Endodermal cell (in vitro differentiated cells): ENCODE measurements around the gene SPRING1. TPM values are rescaled to one million over a fixed set of nuclear protein-coding genes. Genes with fewer than 3 reads are reported as not detected.

Experiments used
- DNase-seq: peaks from one replicate; pipeline ENCODE4 v3.0.0-alpha.2; 2017
- H3K27ac ChIP-seq: 2 replicates; pipeline ENCODE4 v1.5.1; 2013; ENCODE audit warnings: mild to moderate bottlenecking, low read depth, low read length, moderate library complexity
- H3K27me3 ChIP-seq: 2 replicates; pipeline ENCODE4 v1.6.1; 2013; ENCODE audit warnings: mild to moderate bottlenecking, low read length, moderate library complexity; ENCODE audit not compliant: insufficient read depth, control insufficient read depth, poor library complexity, severe bottlenecking
- H3K36me3 ChIP-seq: 2 replicates; pipeline ENCODE4 v1.7.0; 2013; ENCODE audit warnings: mild to moderate bottlenecking, low read length, moderate library complexity; ENCODE audit not compliant: control insufficient read depth, insufficient read depth
- H3K4me1 ChIP-seq: one replicate; pipeline ENCODE4 v1.7.0; 2013; ENCODE audit warnings: low read length; ENCODE audit not compliant: control insufficient read depth, insufficient read depth
- H3K4me3 ChIP-seq: 2 replicates; pipeline ENCODE4 v1.5.1; 2013; ENCODE audit warnings: mild to moderate bottlenecking, low read length, moderate library complexity
- H3K9ac ChIP-seq: 2 replicates; pipeline ENCODE4 v1.6.1; 2013; ENCODE audit warnings: mild to moderate bottlenecking, low read length, moderate library complexity; ENCODE audit not compliant: poor library complexity, severe bottlenecking; ENCODE audit errors: extremely low read depth
- H3K9me3 ChIP-seq: 2 replicates; pipeline ENCODE4 v1.6.1; 2013; ENCODE audit warnings: mild to moderate bottlenecking, low read length, moderate library complexity; ENCODE audit not compliant: control insufficient read depth
- H3K27ac Mint-ChIP-seq: 2 replicates; pipeline ENCODE4 v1.8.0; 2020; ENCODE audit warnings: mixed read lengths
- H3K27me3 Mint-ChIP-seq: 2 replicates; pipeline ENCODE4 v1.8.0; 2021; ENCODE audit warnings: mild to moderate bottlenecking, mixed read lengths; ENCODE audit not compliant: insufficient read depth
- H3K36me3 Mint-ChIP-seq: 2 replicates; pipeline ENCODE4 v1.8.0; 2020; ENCODE audit warnings: low read depth, mixed read lengths
- H3K4me1 Mint-ChIP-seq: 2 replicates; pipeline ENCODE4 v1.8.0; 2020; ENCODE audit warnings: mixed read lengths
- H3K4me3 Mint-ChIP-seq: 2 replicates; pipeline ENCODE4 v1.8.0; 2020; ENCODE audit warnings: mild to moderate bottlenecking, moderate library complexity, mixed read lengths
- H3K9me3 Mint-ChIP-seq: 2 replicates; pipeline ENCODE4 v1.8.0; 2020; ENCODE audit warnings: mild to moderate bottlenecking, mixed read lengths
- CTCF ChIP-seq: fragments of 200-600 bp; sonication (generic); conservative IDR thresholded peaks from 2 replicates; pipeline ENCODE4 v1.5.0; 2021; ENCODE audit warnings: antibody characterized with exemption, mild to moderate bottlenecking
- WGBS, 2 experiments: methylation state at CpG; one replicate each; pipeline versions ENCODE4 v1.1.5 to v1.1.7; 2013; ENCODE audit warnings: missing lambda C conversion rate in 2 of 2, mixed read lengths in 1 of 2; ENCODE audit not compliant: insufficient coverage in 1 of 2, insufficient read length in 1 of 2; 5-methylcytosine and 5-hydroxymethylcytosine counted together
- total RNA-seq, 2 donors: library from RNA; stranded (reverse); fragmentation: NEBNext Ultra II Directional in 1 of 2; extraction: Animal tissue kit (Norgen Biotek cat#: 25700) in 1 of 2; gene quantifications; 2 replicates in 1 of 2; 3 replicates in 1 of 2; pipeline ENCODE4 v1.2.1, GENCODE V29; 2021

The SPRING1 gene
- total RNA-seq, 2 donors from 2014 or later, result 81.7 to 108 TPM

- Mint-ChIP-seq H3K36me3 (no peaks in the 10 kb centered on the region), H3K4me1 (peaks cover 26% of the 10 kb centered on the region), H3K9me3 (peaks cover 2% of the 10 kb centered on the region), H3K27me3 (peaks cover 2% of the 10 kb centered on the region), H3K27ac (no peak overlapping the region), H3K4me3 (no peak overlapping the region)
- no peak overlapping the region for H3K4me3 ChIP-seq
- H3K27me3 ChIP-seq, result peaks cover 12% of the 10 kb centered on the region
- H3K27ac ChIP-seq, result no peak overlapping the region
- H3K9me3 ChIP-seq, result no peaks in the 10 kb centered on the region
- DNase-seq, result no peak
- H3K4me1 ChIP-seq, result no peaks in the 10 kb centered on the region
- H3K36me3 ChIP-seq, result no peaks in the 10 kb centered on the region
- 72 to 88% methylated on average over 8 of the region's 8 CpGs for WGBS, 2 experiments
- no peak overlapping the region for H3K9ac ChIP-seq
- TF ChIP-seq CTCF, result no peak
Measured at GRCh38 chr12:116689979-116690744, 47.7 kb downstream of the SPRING1 start.

GRCh38 chr12:116689521-116689920, 48.3 kb downstream of the SPRING1 start:
- WGBS, 2 experiments, result 89 to 91% methylated on average over 5 of the region's 5 CpGs
- Mint-ChIP-seq H3K4me1 (peaks cover 20% of the 10 kb centered on the region), H3K27ac (no peak overlapping the region), H3K4me3 (no peak overlapping the region), H3K27me3 (peaks cover 2% of the 10 kb centered on the region), H3K9me3 (peaks cover 2% of the 10 kb centered on the region), H3K36me3 (no peaks in the 10 kb centered on the region)
- no peaks in the 10 kb centered on the region for H3K36me3 ChIP-seq
- no peak for TF ChIP-seq CTCF
- no peaks in the 10 kb centered on the region for H3K9me3 ChIP-seq
- H3K27ac ChIP-seq, result no peak overlapping the region
- peaks cover 12% of the 10 kb centered on the region for H3K27me3 ChIP-seq
- no peaks in the 10 kb centered on the region for H3K4me1 ChIP-seq
- H3K9ac ChIP-seq, result no peak overlapping the region
- no peak for DNase-seq
- no peak overlapping the region for H3K4me3 ChIP-seq

Other genes with a start within 250 kb of the SPRING1 start
- gene MAP1LC3B2, start 178.7 kb downstream of the SPRING1 start, total RNA-seq, result 1 to 10 TPM in 1 of 2 donors, under 1 TPM in 1; 0.80 to 1.4 TPM
- 10 to 100 TPM; 28.0 to 51.2 TPM for gene RNFT2, start 246 bp upstream of the SPRING1 start, total RNA-seq
- 1 to 10 TPM; 1.4 to 1.6 TPM for gene HRK, start 143.4 kb upstream of the SPRING1 start, total RNA-seq
- gene FBXW8, start 172.9 kb upstream of the SPRING1 start, total RNA-seq, result 10 to 100 TPM; 26.1 to 34.7 TPM